ENCODE measurements around the gene RAPGEF6. TPM values are rescaled to one million over a fixed set of nuclear protein-coding genes. Genes with fewer than 3 reads are reported as not detected.

RAPGEF6 gene
- total RNA-seq, 3 donors from 2014 or later (not counting 1 experiment from before 2014, with no cell fraction given): 30.1 to 61.0 (median 42.1) TPM

DNA sequence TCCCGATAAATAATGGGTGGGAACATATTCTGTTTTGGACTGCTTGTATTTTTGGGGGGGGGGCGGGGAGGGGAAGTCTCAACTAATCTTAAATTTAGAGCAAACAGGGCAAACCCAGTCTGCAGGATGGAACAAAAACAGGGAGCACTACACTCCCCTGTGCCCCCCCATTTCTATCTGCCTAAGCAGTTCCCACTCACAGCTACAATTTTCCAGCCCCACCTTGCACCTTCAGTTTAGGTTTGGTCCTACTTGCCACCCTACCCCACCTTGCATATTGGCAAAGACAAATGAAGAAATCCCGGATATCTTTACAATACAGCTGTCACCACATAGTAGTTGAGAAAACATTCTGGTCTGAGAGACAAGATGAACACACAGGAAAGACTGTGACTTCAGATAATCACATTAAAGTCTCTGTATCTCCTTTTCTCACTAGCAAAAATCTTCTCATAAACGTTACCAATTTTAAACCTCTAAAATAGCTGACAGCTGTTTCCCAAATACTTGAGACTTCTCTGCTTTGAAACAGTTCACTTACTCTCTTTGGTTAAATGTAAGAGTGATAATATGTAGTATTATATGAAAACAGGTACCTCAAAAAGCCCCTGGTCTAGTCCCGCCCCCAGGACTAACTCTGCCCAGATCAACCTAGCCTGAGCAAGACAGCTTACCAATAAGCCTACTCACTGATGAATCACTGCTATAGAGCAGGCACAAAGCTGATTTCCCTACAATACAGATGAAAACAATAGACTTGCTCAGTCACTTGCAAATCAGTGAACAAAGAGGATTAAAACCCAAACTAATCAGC, 5.2 kb upstream of the RAPGEF6 start:
- Mint-ChIP-seq H3K4me3 (no peak overlapping the region), H3K4me1 (peaks cover 20 to 21% of the 10 kb centered on the region in 2 donors), H3K36me3 (no peaks in the 10 kb centered on the region), H3K9me3 (no peaks in the 10 kb centered on the region), H3K27ac (peak overlapping the region in 1 of 2 donors; percentile 80), H3K27me3 (ENCODE audit: low read depth in 2 of 2) (no peaks in the 10 kb centered on the region)
- no peaks in the 10 kb centered on the region for H3K9me3 ChIP-seq (ENCODE audit: control insufficient read depth, insufficient read depth, low read length)
- ATAC-seq: peak; percentile 52 to 72 (median 54)
- H3K27ac ChIP-seq (ENCODE audit: low read length): no peak overlapping the region
- H3K36me3 ChIP-seq (ENCODE audit: control insufficient read depth, insufficient read depth, low read length): peaks cover 16% of the 10 kb centered on the region
- H3K27me3 ChIP-seq (ENCODE audit: control insufficient read depth, insufficient read depth, low read length): no peaks in the 10 kb centered on the region
- 62% methylated on average over 4 of the region's 5 CpGs for WGBS (ENCODE audit: insufficient coverage)
- no peak overlapping the region for H3K4me3 ChIP-seq (ENCODE audit: low read length)
- TF ChIP-seq, protein P1, sequence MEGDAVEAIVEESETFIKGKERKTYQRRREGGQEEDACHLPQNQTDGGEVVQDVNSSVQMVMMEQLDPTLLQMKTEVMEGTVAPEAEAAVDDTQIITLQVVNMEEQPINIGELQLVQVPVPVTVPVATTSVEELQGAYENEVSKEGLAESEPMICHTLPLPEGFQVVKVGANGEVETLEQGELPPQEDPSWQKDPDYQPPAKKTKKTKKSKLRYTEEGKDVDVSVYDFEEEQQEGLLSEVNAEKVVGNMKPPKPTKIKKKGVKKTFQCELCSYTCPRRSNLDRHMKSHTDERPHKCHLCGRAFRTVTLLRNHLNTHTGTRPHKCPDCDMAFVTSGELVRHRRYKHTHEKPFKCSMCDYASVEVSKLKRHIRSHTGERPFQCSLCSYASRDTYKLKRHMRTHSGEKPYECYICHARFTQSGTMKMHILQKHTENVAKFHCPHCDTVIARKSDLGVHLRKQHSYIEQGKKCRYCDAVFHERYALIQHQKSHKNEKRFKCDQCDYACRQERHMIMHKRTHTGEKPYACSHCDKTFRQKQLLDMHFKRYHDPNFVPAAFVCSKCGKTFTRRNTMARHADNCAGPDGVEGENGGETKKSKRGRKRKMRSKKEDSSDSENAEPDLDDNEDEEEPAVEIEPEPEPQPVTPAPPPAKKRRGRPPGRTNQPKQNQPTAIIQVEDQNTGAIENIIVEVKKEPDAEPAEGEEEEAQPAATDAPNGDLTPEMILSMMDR (IDR thresholded peaks at IDR 0.05): no peak
- DNase-seq: peak in 1 of 2 donors; percentile 66
- H3K4me1 ChIP-seq (ENCODE audit: control insufficient read depth, insufficient read depth, low read length): peaks cover 6% of the 10 kb centered on the region
- intact Hi-C loops (cut with micrococcal nuclease): no loop called here

DNA sequence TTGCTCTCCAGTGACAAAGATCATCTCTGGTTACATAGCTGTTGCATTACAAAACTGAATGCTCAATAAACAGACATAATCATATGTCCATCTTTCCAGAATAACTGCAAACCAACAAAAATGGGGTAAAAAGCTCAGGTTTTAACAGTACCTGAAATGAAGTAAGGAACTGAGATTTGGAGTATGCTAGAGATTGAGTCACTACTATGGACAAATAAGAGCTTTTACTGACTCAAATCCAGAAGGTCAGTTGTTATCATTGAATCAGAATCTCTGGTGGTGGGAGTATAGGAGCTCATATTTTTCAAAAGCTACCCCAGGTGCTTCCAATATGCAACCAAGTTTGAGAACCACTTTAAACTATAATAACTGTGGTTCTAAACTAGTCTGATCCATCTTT, 4.1 kb upstream of the RAPGEF6 start:
- no peaks in the 10 kb centered on the region for H3K27me3 ChIP-seq (ENCODE audit: control insufficient read depth, insufficient read depth, low read length)
- no peak for DNase-seq
- H3K27ac Mint-ChIP-seq: no peak overlapping the region
- H3K4me3 ChIP-seq (ENCODE audit: low read length): no peak overlapping the region
- peaks cover 27% of the 10 kb centered on the region in 2 donors for H3K4me1 Mint-ChIP-seq
- H3K4me1 ChIP-seq (ENCODE audit: control insufficient read depth, insufficient read depth, low read length): peaks cover 6% of the 10 kb centered on the region
- no peaks in the 10 kb centered on the region for H3K9me3 Mint-ChIP-seq
- TF ChIP-seq, protein P1 (IDR thresholded peaks at IDR 0.05): no peak
- intact Hi-C loops (cut with micrococcal nuclease): loop anchor here (5.0 kb wide), 2 partner anchors 107 to 373 kb away; partner anchors contain the start of gene ACSL6
- H3K27ac ChIP-seq (ENCODE audit: low read length): no peak overlapping the region
- H3K36me3 Mint-ChIP-seq: no peaks in the 10 kb centered on the region
- peaks cover 8% of the 10 kb centered on the region for H3K36me3 ChIP-seq (ENCODE audit: control insufficient read depth, insufficient read depth, low read length)
- H3K4me3 Mint-ChIP-seq: no peak overlapping the region
- no peaks in the 10 kb centered on the region for H3K9me3 ChIP-seq (ENCODE audit: control insufficient read depth, insufficient read depth, low read length)
- no peak for ATAC-seq
- H3K27me3 Mint-ChIP-seq (ENCODE audit: low read depth in 2 of 2): no peaks in the 10 kb centered on the region

DNA sequence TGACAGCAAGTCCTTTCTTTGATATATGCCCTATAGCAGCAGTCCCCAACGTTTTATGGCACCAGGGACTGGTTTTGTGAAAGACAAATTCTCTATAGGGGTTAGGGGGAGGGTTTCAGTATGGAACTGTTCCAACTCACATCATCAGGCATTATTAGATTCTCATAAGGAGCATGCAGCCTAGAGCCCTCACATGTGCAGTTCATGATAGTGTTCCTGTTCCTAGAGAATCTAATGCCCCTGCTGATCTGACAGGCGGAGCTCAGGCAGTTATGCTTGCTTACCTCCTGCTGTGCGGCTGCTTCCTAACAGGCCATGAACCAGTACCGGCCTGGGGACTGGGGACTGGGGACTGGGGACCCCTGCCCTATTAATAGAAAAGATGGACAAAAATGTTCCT, 2.7 kb upstream of the RAPGEF6 start:
- Mint-ChIP-seq H3K9me3 (no peaks in the 10 kb centered on the region), H3K36me3 (no peaks in the 10 kb centered on the region), H3K27me3 (ENCODE audit: low read depth in 2 of 2) (no peaks in the 10 kb centered on the region), H3K4me1 (peaks cover 31 to 32% of the 10 kb centered on the region in 2 donors), H3K27ac (no peak overlapping the region), H3K4me3 (no peak overlapping the region)
- peaks cover 15% of the 10 kb centered on the region for H3K4me1 ChIP-seq (ENCODE audit: control insufficient read depth, insufficient read depth, low read length)
- 95% methylated on average over 3 of the region's 4 CpGs for WGBS (ENCODE audit: insufficient coverage)
- H3K9me3 ChIP-seq (ENCODE audit: control insufficient read depth, insufficient read depth, low read length): no peaks in the 10 kb centered on the region
- intact Hi-C loops (cut with micrococcal nuclease): loop anchor here (5.0 kb wide), 2 partner anchors 105 to 375 kb away; partner anchors contain the start of gene ACSL6
- no peak overlapping the region for H3K4me3 ChIP-seq (ENCODE audit: low read length)
- ATAC-seq (no peak), DNase-seq (no peak)
- TF ChIP-seq, protein P1 (IDR thresholded peaks at IDR 0.05): no peak
- no peaks in the 10 kb centered on the region for H3K36me3 ChIP-seq (ENCODE audit: control insufficient read depth, insufficient read depth, low read length)
- no peak overlapping the region for H3K27ac ChIP-seq (ENCODE audit: low read length)
- H3K27me3 ChIP-seq (ENCODE audit: control insufficient read depth, insufficient read depth, low read length): no peaks in the 10 kb centered on the region
